ENCODE results near the gene SMIM34.

SMIM34 gene

DNA sequence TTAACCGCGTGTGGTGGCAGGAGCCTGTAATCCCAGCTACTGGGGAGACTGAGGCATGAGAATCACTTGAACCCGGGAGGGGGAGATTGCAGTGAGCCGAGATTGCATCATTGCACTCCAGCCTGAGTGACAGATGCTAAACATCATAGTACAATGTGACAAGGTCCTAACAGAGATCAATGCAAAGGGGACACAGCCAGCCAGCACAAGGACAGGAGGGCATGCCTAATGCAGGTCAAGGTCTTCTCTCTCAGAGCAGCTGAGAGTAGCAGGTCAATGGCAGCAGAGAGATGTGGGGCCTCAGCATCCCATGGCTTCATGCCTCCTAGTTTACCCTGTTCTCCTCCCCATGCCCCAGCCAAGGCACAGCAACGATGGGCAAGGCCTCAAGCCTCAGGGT is 51.4 kb downstream of the SMIM34 start:
- no peak for DNase-seq

DNA sequence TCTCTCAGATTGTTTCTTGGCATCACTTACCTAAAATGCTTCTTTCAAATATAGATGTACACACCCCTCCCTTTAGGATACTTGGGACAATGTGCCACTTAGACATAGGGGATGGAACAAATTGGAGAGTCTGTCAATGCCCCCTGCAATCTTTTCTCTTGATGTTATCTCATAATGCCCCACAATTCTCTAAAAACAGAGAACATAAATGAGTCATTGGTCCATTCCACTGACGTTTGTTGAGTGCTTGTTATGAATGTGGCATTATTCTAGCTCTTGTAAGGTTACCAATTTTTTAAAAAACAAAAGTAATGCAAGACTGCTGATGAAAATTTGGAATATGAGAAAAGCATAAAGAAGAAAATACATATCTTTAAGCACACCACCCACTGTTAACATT is 54.0 kb downstream of the SMIM34 start:
- no peak for DNase-seq

Data from fibroblast of skin of scalp (primary cell).